ENCODE measurements around the gene ZNF473.
A peak's percentile ranks its signal among the peaks of the same experiment; 100 is the strongest.

ZNF473 gene

DNA sequence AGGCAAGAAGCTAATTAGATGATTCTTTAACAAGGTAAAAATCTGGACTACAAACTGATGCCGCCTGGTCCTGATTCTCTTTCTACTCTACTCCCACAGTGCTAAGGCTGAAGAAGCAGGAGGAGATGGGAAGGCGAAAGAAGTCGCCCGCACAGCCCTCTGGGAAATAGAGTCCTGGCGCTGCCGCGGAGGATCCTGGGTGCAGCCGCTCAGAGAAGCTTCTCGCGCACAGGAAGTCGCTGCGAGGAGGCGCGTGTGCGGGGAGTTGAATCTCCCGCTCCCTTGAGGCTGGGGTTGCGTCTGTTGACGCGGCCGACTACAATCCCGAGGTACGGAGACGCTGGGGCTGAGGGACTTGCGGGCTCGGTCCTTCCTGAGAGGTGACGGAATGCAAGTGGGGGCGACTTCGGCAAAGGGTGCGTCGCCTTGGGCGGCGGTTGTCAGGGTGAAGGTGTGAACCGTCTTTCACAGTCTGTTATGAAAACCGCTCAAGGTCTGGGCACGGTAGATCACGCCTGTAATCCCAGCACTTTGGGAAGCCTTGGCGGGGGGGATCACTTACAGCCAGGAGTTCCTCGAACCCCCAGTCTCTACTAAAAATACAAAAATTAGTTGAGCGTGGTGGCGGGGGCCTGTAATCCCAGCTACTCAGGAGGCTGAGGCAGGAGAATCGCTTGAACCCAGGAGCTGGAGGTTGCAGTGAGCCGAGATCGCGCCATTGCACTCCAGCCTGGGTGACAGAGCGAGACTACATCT lies at the start of gene ZNF473:
Gene ZNF473 (plus strand): TSS at position 212 of the 756 bp plus-strand sequence. CDS start 5,078 bp downstream, outside the sequence.
- DNase-seq (ENCODE audit: low read depth in 2 of 2), result peak; percentile 80 to 85

DNA sequence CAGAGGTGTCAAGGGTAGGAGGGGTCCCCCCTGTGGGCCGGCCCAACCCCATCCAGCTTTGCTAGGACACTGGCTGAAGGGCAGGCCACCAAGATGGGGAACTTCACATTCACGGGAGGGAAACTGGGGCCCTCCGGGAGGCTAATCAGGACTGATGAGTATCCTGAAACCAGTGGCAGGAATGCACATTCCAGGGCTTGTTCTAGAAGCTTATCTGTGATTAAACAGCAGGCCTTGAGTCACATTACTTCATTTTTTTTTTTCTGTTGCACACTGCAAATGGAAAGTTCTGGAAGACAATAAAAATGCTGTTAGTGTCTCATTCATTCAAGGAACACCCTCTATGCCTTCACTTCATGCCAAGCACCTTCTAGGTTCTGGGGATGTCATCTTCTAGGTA lies 49.3 kb upstream of the ZNF473 start:
- no peak for DNase-seq (ENCODE audit: low read depth in 2 of 2)

DNA sequence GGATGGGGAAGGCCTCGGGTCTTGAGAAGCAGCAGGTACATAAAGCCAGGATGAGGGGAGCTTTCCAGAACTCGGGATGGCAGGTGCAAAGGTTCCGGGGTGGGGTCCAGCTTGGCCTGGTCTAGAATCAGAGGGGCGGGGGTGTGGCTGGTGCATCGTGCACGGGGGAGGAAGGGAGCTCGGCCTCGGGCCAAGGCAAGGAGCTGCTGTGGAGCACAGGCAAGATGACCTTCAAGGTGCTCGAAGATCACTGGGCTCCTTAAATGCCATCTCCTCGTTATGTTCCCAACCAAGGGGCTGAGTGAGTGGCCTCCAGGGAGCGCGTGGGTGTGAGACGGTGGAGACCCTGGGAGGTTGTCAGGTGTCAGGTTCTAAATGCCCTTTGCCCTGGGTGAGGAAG lies 48.7 kb upstream of the ZNF473 start:
- DNase-seq (ENCODE audit: low read depth in 2 of 2), result no peak

DNA sequence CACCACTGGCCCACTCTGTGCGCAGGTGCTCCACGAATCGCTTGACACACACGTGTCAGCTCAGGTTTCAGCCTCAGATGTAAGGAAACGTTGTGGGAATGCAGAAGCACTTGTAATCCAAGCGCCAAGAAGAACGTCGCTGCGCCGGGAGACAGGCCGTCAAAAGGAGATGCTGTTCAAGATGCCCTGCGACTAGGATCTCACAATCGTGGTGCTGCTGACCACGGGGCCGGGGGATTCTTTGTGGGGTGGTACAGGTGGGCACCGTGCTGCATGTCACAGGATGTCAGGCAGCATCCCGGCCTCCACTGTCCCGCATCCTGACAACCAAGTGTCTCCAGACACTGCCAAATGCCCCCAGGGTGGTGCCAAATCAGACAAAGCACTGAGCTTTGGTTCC lies 47.9 kb upstream of the ZNF473 start:
- no peak for DNase-seq (ENCODE audit: low read depth in 2 of 2)

DNA sequence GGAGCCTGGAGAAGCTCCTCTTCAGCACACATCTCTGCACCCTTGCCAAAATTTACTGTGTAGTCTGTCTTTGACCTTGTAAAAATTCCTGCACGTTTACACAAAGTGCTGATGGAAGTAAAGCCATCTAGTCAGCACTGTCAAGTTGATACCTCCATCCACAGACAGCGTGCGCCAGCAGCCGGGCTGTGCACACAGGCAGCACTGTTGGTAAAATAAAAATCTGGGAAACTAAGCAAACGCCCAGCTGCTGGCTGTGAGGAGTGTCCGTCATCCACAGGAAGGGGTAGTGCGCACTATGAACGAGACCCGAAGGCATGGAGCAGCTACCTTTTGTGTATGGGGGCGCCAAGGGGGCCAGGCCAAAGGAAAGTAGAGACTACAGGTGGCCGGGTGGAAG lies 47.5 kb upstream of the ZNF473 start:
- no peak for DNase-seq (ENCODE audit: low read depth in 2 of 2)

DNA sequence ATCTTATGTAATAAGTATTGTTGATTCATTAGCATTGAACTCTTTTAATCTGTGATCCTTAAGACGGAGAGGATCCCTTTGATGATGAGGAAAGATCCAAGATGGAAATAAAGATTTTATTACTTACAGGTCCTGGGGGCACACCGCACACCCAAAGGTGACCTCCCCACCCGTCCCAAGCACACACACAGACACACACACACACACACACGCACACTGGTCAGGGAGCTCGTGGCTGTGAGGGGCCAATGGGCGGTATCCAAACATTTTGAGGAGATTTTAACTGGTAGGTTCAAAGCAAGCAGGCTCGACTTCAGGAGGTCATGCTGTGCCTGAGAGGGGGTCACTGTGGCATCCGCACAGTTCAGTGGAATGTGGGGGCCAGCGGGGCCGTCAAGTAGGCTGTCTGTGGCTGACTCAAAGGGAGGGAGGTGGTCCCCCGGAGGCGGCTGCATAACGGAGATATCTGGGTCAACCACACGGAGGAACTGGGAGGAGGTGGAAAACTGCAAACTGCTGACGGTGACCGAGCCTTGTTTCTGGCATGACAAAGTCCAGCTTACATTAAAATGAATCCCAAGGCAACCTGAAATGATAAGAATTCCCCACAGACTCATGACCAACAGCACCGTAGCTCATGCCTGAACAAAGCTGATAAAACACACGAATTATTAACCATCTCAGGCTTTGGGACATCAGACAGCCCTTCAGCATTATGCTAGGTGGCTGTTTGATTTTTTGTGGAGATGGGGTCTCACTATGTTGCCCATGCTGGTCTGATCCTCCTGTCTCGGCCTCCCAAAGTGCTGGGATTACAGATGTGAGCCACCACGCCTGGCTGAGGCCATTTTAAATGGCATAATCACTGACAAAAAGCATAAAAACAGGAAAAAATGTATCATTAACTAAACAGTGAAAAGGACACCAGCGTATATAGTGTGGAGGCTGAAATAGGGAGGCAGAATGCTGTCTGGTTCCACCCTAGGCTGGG lies 43.9 kb upstream of the ZNF473 start:
- no peak for DNase-seq (ENCODE audit: low read depth in 2 of 2)

DNA sequence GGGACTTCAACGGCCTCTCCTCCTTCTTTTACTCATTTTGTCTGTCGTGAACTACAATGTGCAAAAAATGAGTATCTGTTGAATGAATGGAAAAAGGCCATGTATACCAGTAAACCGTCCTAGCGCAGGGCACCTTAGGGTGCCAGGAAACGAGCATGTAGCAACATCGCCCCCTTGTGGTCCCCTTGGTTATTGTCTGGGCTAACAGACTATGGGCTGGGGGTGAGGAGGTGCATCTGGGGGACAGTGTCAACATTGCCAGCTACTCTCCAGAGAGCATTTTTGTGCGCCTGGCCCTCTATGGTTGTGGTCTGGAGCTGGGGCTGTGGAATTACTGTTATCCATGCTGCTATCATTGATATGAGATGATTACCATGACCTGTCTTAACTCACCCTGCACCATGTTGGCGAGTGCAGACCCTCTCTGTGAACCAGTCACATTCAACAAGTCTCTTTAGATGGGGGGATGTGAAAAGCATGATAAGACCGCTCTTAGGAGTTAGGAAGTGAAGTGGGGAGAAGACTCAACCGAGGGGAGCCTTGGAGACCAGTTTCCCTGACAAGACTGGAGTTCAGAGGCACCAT lies 42.1 kb upstream of the ZNF473 start:
- DNase-seq (ENCODE audit: low read depth in 2 of 2), result peak; percentile 57 to 84

DNA sequence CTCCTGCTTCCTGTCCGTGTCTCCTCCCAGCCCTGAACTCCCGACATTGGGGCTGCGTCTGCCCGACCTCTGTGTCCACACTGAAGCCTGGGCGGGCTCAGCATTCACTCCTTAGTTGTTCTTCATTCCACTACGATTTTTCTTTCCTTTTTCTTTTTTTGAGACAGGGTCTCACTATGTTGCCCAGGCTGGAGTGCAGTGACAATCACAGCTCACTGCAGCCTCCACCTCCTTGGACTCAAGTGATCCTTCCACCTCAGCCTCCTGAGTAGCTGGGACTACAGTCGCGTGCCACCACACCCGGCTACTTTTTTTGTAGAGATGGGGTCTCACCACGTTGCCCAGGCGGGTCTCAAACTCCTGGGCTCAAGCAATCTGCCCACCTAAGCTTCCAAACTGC lies 41.3 kb upstream of the ZNF473 start:
- DNase-seq (ENCODE audit: low read depth in 2 of 2), result no peak

DNA sequence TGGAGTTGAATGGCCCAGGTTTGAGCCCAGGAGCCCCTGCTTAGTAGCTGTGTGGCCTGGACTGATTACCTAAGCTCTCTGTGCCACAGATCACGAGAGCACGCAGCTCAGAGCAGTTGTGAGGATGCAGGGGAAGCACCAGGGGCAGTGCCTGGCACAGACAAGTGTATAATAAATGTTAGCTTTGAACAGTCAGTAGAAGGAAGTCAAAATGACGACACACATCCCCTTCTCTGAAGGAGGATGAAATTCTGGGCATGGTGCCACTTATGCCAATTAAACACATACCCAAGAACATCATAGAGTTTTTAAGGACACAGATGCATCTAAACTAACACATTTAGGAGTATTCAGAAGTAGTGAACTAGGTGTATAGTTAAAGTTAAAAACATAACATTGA lies 39.9 kb upstream of the ZNF473 start:
- DNase-seq (ENCODE audit: low read depth in 2 of 2), result no peak

DNA sequence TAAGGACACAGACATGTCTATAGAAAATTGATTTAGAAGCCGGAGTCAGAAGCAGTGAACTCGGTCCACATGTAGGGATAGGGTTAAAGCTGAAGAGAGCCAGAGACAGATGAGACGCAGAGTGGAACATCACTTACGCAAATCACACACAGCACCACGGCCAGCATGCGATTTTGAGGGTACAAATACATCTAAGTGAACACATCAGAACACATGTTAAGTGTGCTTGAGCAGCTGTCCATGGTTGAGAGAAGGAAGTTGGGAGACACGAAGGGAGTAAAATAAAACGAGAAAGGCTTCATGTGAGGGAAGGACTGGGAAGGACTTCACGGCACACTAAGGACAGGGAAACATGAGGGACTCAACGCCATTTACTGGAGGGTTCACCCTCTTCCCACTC lies 39.5 kb upstream of the ZNF473 start:
- DNase-seq (ENCODE audit: low read depth in 2 of 2), result no peak

DNA sequence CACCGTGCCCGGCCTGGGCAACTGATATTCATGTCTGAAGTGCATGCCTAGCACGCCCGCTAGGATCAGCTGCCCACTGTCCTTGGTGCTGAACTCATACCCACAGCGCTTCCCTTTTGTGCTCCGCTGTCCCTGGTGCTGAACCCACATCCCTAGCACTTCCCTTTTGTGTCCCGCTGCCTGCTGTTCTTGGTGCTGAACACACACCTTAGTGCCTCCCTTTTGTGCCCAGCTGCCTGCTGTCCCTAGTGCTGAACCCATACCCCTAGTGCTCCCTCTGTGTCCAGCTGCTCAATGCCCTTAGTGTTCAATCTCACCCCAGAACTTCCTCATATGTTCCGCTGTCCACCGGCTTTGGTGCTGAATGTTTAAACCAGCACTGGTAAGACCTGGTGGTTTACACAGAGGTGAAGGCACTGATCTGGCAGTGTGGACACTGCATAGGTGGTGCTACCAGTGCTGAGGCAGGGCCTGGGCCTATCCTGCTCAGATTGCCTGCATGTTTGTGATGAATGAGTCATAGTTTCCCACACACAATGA lies 38.6 kb upstream of the ZNF473 start:
- peak; percentile 45 to 77 for DNase-seq (ENCODE audit: low read depth in 2 of 2)

DNA sequence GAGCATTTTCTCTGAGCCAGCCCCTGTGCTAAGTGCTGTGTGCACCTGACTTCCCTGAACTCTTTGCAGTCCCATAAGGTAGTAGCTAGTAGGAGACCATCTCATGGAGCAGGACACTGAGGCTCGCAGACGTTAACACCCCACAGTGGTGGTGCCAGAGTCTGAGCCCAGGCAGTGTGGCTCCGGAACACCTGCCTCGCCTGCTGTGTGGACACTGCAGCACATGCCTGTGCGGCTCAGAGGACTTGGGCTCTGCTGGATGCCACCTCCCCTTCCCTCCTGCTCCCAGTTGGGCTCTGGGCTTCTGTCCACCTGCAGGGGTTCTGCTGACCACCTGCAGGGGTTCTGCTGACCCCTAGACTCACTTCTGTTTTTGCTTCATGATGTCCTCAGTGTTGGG lies 37.8 kb upstream of the ZNF473 start:
- no peak for DNase-seq (ENCODE audit: low read depth in 2 of 2)

DNA sequence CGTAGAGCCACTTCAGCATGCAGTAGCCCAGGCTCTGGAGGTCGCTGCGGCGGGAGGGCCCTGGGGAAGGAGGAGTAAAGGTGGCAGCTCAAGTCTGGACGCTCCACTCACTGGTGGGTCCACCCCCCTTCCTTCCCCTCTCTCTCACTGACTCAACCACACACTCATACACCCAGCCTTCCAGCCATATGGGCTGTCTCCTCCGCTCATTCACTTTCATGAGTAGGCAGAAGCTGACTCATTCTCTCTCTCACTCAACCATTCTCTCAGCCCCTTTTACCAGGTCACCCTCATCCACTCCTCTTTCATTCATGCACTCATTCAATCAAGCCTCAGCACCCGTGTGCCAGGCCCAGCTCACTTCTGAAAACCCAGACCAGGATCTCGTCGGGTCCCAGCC lies 37.4 kb upstream of the ZNF473 start:
- DNase-seq (ENCODE audit: low read depth in 2 of 2), result no peak

DNA sequence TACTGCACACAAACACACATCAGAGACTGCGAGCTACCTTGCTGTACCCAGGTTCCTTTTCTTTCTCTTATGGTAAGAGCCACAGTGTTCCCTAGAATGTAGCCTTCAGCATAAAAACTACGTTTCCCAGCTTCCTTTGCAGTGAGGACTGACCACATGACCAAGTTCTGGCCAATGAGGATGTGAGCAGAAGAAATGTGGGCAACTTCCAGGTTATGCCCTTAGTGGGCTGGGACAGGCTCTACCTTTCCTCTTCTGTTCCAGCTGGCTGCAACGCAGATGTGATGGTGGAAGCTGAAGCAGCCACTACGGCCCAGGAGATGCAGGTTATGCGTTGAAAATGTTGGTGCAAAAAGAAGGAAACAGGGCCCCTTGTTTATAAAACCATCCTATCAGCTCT lies 28.1 kb upstream of the ZNF473 start:
- no peak for DNase-seq (ENCODE audit: low read depth in 2 of 2)

DNA sequence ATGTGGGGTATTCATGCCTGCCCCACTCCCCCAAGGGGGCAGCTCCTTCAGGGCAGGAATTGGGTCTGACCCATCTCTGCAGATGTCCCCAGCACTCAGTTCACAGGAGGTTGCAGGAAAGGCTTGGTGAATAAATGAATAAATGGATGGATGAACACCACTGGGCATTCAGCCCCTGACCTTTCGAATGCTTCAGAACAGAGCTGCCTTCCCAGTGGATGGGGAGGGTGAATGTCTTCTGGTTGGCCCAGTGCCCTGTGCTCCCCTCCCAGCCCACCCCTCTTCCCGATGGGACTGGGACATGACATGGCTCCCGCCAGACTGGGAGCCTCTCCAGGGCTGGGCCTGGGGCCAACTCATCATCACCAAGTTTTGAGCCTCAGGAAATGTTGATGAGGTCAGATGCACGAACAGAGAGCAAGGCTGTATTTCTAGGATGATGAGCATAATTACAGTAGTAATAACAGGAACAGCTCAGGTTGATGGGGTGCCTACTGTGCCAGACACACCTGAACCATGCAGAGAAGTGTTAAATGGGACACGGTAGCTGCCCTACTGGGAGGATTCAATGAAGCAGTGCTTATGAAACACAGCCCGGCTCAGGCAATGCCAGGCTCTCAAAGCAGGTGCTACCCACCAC lies 26.3 kb upstream of the ZNF473 start:
- no peak for DNase-seq (ENCODE audit: low read depth in 2 of 2)

DNA sequence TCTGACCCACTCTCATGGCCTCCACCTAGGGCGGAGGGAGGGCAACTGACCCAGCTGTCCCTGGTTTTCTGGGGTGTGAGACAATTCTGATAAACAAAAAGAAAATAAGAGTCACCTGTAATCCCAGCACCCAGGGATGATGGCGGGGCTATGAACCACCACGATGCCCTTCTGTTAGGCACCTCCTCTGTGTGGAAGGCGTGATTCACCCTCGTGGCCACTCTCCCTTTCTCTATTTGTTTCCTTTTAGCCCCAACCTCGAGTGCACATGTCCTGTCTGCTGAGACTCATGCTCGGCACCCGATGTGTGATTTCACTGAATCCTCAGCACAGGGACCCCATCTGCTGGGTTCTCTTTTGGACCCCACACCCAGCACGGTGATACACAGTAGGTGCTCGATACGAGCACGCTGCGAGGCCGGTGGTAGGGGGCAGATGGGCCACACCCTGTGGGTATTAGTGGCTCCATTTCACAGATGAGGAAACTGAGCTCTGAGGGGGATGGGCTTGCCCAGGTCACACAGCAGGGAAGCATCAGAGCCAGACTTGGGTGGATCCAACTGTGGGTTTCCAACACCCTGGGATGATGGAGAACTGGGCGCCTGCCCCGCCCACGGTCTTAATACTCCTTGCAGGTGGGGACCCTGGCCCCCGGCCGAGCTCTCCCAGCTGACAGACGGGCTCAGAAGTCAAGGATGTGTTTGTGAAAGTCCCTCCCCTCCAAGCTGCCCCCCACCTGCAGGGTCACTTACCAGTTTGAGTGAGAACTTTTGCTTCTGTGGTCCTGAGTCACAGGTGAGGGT lies 25.6 kb upstream of the ZNF473 start:
- DNase-seq (ENCODE audit: low read depth in 2 of 2), result no peak

DNA sequence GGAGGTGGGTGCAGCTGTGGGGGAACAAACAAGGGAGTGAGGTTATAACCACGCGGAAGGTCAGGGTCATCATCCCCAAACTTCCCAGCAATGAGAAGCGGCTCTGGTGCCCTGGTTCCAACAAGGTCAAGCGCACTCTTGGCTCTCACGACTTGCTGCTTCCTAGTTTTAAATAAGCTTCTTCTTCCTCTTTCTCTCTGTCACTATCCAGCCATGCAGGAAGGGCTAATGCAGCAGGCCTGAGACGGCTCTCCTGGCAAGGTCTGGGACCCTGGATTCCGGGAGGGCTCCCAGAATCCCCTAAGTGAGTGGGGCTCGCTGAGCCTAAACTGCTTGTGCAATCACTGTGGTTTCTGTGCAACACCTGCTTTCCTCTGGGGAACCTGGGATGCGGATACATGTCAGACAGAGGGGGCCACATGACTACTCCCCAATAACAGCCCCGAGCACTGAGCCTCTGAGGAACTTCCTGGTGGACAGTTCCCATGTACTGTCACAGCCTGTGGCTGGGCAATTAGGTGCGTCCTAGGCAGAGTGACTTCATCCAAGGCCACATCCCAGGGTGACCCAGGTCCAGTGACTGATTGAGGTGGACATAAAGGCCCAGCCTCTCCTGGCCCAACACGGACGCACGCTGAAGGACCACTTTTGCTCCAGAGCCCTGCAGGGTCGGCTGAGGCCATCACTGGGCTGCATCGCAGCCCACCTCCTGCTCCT lies 24.8 kb upstream of the ZNF473 start:
- no peak for DNase-seq (ENCODE audit: low read depth in 2 of 2)

DNA sequence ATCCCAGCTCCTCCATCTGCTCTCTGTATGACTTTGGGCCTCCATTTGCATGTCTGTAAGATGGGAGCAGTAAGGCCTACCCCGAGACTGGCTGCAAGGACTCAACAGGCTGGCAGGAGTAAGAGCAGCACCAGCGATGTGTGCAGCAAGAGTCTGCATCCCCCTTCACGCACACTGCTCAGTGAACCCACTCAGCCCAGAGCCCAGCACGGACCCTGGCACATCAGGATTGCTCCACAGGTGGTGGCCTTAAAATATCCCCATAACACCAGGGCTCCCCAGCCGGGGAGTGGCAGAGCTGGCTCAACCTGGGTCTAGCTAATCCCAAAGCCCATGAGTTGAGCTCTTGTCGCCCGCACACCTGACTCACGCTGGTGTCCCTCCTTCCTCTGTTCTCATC lies 24.0 kb upstream of the ZNF473 start:
- no peak for DNase-seq (ENCODE audit: low read depth in 2 of 2)

DNA sequence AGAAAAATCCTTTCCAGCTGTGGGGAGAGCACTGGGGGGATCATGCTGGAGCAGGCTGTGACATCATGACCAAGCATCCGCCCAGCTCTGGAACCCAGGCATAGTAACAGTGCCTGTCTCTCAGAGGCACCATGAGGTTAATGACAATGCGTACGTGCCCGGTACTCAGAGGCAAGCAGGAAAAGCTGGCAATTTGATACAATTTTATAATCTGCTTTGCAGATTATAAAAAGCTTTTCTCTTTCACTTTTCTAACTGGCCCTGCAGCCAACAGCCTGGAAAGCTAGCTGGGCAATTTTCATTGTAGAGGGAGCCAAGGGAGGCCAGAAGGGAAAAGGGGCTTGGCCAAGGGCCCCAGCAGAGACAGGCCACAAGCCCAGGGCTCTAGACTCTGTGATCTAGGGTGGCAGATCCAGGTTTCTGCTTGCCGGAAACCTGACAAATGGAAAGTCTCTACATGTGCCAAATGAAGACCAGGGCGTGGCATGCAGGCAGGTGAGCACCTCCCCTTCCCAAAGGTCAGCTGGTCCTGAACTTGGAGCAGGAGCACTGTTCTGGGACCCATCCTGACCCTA lies 23.3 kb upstream of the ZNF473 start:
- no peak for DNase-seq (ENCODE audit: low read depth in 2 of 2)

DNA sequence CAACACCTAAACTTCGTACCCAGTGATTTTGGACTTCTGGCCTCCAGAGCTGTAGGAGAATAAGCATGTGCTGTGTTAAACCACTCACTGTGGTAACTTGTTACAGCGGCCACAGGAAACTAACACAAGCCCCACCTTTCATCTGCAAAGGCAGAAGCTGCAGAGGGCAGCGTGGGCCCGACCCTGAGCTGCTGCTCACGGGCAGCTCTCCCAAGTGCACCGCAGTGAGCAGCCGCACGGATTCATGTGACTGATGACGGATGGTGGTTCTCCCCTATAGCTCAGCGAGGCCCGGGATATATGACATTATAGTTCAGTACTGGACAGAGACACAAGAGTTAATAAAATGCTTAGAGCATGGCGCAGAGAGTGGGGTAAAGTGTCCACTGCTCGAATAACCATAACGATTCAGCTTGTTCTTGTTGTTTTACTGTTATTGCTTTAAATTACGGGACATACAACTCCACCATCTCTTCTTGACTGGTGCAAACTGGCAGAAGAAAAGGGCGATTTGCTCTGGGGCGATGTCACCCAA lies 22.5 kb upstream of the ZNF473 start:
- DNase-seq (ENCODE audit: low read depth in 2 of 2), result no peak

All from stimulated activated CD4-positive, alpha-beta T cell treated with anti-CD3 and anti-CD28 coated beads, Interleukin-12 subunit alpha, Interleukin-12 subunit beta, amount 100 ng/mL, for 24 hours (primary cell).